Panc1 (cell line): ENCODE results near the gene TMED5. TPM values are rescaled to one million over a fixed set of nuclear protein-coding genes. Genes with fewer than 3 reads are reported as not detected.

Experiments used
- ATAC-seq: fragments of 200-7000 bp; cut with Tn5 transposase; 2 replicates; pipeline ENCODE4 v1.9.1; 2020; ENCODE audit warnings: mild to moderate bottlenecking, moderate library complexity
- BruUV-seq: library from RNA; stranded (reverse); fragments of 400-500 nt; replicated peaks from 2 replicates; lab custom pipeline; 2021; lab: Mats Ljungman, UMichigan
- CTCF ChIA-PET: fragments of 300-600 bp; sonication (Branson Sonifier 250); formaldehyde crosslinking; loops from one replicate; lab custom pipeline; 2022; ENCODE audit warnings: antibody characterized with exemption; lab: Charles Lee
- POLR2A ChIA-PET: fragments of 300-600 bp; sonication (Branson Sonifier 250); formaldehyde crosslinking; loops from one replicate; lab custom pipeline; 2022; ENCODE audit warnings: antibody characterized with exemption; lab: Charles Lee
- DNase-seq: peaks from one replicate; pipeline ENCODE4 v3.0.0-alpha.2; 2010; ENCODE audit warnings: low read depth, low spot score
- H3K27ac ChIP-seq: 2 replicates; pipeline ENCODE4 v1.5.1; 2011; ENCODE audit warnings: mild to moderate bottlenecking, low read length, inconsistent platforms
- H3K27me3 ChIP-seq: fragments of 200-500 bp; sonication (Bioruptor generic); 2 replicates; pipeline ENCODE4 v1.6.0; 2014; ENCODE audit warnings: low read length, inconsistent platforms; ENCODE audit not compliant: control insufficient read depth, insufficient read depth
- H3K36me3 ChIP-seq: fragments of 200-500 bp; sonication (Bioruptor generic); 2 replicates; pipeline ENCODE4 v1.5.1; 2014; ENCODE audit warnings: inconsistent platforms, mild to moderate bottlenecking, low read length, moderate library complexity; ENCODE audit not compliant: control insufficient read depth, insufficient read depth
- H3K4me1 ChIP-seq: 2 replicates; pipeline ENCODE4 v1.5.1; 2011; ENCODE audit warnings: inconsistent platforms, mild to moderate bottlenecking, low read length, moderate library complexity; ENCODE audit not compliant: control insufficient read depth, insufficient read depth
- H3K4me3 ChIP-seq, 2 experiments: 2 replicates each; pipeline ENCODE4 v1.5.1; 2011 to 2012; ENCODE audit warnings: low read depth in 2 of 2, low read length in 2 of 2, mild to moderate bottlenecking in 2 of 2, inconsistent platforms in 1 of 2, moderate library complexity in 1 of 2
- H3K9me3 ChIP-seq: fragments of 200-500 bp; sonication (Bioruptor generic); 2 replicates; pipeline ENCODE4 v1.5.1; 2014; ENCODE audit warnings: low read depth, mild to moderate bottlenecking, inconsistent platforms, low read length, moderate library complexity; ENCODE audit not compliant: control insufficient read depth, insufficient read depth
- POLR2AphosphoS5 ChIP-seq: IDR thresholded peaks from 2 replicates; pipeline ENCODE4 v1.6.1; 2012; ENCODE audit warnings: mild to moderate bottlenecking, low read depth, low read length, moderate library complexity
- SIN3A ChIP-seq: IDR thresholded peaks from 2 replicates; pipeline ENCODE4 v1.6.1; 2012; ENCODE audit warnings: low read depth, mild to moderate bottlenecking, low read length, moderate library complexity, borderline replicate concordance; ENCODE audit not compliant: insufficient read depth
- TCF7L2 ChIP-seq: IDR thresholded peaks from 2 replicates; pipeline ENCODE4 v1.6.1; 2011; ENCODE audit warnings: mild to moderate bottlenecking, low read depth, low read length, inconsistent platforms
- in situ Hi-C: cut with HindIII; loops from 2 replicates; pipeline ENCODE4 v1.10.0; 2016; ENCODE audit warnings: low sequenced_read_pairs, low pct_unique_long_range_greater_than_20kb
- intact Hi-C: fragments of 100-400 bp; cut with micrococcal nuclease; formaldehyde crosslinking; loops from one replicate; pipeline ENCODE4 v1.10.0; 2022; ENCODE audit not compliant: unreplicated experiment
- total RNA-seq: library from RNA; stranded (reverse); gene quantifications from one replicate; pipeline ENCODE4 v1.2.1, GENCODE V29; 2021; ENCODE audit not compliant: unreplicated experiment
- TF ChIP-seq, protein P1 (sequence below), 2 experiments: IDR thresholded peaks; 2 replicates each; pipeline ENCODE4 v1.6.1; 2011 to 2012; ENCODE audit warnings: low read depth in 2 of 2, control low read depth in 1 of 2, low read length in 1 of 2, mild to moderate bottlenecking in 1 of 2, moderate library complexity in 1 of 2; ENCODE audit not compliant: insufficient read depth in 1 of 2
- TF ChIP-seq, protein P2 (sequence below): fragments of 450-650 bp; IDR thresholded peaks from 2 replicates; pipeline ENCODE4 v1.5.1; 2017; ENCODE audit warnings: mild to moderate bottlenecking

TMED5 gene
- total RNA-seq, 1 experiment from 2014 or later, result 45.6 TPM

DNA sequence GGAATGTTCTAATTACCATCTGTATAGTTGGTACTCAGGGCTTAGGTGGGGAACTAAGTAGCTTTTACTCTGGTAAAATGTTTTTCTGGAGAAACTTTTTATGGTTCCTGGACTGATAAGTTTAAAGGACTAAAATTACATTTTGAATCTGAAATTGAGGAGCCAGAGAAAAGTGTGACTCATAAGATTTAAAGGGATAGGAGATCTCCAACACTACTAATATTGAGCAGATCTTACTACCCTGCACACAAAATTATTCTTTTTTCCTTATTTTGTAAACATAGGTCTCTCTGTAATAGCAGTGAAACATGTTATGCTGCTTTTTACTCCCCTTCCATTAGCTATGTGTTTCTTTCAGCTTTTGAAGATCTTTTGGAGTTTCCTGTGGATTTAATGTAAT is 68.7 kb downstream of the TMED5 start:
- TF ChIP-seq SIN3A (no peak), POLR2AphosphoS5 (no peak), TCF7L2 (no peak)
- TF ChIP-seq, protein P1, sequence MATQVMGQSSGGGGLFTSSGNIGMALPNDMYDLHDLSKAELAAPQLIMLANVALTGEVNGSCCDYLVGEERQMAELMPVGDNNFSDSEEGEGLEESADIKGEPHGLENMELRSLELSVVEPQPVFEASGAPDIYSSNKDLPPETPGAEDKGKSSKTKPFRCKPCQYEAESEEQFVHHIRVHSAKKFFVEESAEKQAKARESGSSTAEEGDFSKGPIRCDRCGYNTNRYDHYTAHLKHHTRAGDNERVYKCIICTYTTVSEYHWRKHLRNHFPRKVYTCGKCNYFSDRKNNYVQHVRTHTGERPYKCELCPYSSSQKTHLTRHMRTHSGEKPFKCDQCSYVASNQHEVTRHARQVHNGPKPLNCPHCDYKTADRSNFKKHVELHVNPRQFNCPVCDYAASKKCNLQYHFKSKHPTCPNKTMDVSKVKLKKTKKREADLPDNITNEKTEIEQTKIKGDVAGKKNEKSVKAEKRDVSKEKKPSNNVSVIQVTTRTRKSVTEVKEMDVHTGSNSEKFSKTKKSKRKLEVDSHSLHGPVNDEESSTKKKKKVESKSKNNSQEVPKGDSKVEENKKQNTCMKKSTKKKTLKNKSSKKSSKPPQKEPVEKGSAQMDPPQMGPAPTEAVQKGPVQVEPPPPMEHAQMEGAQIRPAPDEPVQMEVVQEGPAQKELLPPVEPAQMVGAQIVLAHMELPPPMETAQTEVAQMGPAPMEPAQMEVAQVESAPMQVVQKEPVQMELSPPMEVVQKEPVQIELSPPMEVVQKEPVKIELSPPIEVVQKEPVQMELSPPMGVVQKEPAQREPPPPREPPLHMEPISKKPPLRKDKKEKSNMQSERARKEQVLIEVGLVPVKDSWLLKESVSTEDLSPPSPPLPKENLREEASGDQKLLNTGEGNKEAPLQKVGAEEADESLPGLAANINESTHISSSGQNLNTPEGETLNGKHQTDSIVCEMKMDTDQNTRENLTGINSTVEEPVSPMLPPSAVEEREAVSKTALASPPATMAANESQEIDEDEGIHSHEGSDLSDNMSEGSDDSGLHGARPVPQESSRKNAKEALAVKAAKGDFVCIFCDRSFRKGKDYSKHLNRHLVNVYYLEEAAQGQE (IDR thresholded peaks at IDR 0.05; ENCODE audit: insufficient read depth in 1 of 2, low read depth in 2 of 2, low read length in 1 of 2), result no peak
- TF ChIP-seq, protein P2, sequence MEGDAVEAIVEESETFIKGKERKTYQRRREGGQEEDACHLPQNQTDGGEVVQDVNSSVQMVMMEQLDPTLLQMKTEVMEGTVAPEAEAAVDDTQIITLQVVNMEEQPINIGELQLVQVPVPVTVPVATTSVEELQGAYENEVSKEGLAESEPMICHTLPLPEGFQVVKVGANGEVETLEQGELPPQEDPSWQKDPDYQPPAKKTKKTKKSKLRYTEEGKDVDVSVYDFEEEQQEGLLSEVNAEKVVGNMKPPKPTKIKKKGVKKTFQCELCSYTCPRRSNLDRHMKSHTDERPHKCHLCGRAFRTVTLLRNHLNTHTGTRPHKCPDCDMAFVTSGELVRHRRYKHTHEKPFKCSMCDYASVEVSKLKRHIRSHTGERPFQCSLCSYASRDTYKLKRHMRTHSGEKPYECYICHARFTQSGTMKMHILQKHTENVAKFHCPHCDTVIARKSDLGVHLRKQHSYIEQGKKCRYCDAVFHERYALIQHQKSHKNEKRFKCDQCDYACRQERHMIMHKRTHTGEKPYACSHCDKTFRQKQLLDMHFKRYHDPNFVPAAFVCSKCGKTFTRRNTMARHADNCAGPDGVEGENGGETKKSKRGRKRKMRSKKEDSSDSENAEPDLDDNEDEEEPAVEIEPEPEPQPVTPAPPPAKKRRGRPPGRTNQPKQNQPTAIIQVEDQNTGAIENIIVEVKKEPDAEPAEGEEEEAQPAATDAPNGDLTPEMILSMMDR, result no peak
- Histone ChIP-seq H3K36me3 (peaks cover 6% of the 10 kb centered on the region; the same call in 1 of the 2 replicates), H3K9me3 (no peaks in the 10 kb centered on the region), H3K27ac (no peak overlapping the region), H3K4me1 (no peaks in the 10 kb centered on the region), H3K27me3 (no peaks in the 10 kb centered on the region), H3K4me3 (no peak overlapping the region)
- no TSS peak for BruUV-seq
- intact Hi-C loops, result no loop called here
- CTCF ChIA-PET, result no interaction called here
- no peak for DNase-seq
- POLR2A ChIA-PET, result no interaction called here
- in situ Hi-C loops, result no loop called here
- ATAC-seq, result no peak

DNA sequence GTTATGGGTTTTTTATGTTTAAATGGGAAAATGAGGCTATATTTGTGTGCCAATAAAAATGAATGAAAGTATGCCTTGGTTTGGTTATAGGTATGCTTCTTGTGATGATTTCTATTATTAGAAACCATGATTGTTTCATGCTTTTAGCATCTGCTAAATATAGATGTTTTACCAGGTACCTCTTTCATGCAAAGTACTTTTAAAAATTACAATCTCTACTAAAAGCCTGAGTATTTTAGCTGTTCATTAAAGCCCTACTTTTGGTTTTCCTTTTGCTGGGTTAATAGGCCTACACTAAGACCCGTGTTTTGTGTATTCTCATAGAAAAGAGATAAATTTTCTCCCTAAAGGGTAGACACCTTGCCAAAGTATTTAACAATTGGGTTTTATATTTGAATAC is 69.1 kb downstream of the TMED5 start:
- in situ Hi-C loops (no loop called here), intact Hi-C loops (no loop called here)
- ChIA-PET CTCF (no interaction called here), POLR2A (no interaction called here)
- H3K4me3 ChIP-seq, result no peak overlapping the region
- no TSS peak for BruUV-seq
- H3K4me1 ChIP-seq, result no peaks in the 10 kb centered on the region
- H3K9me3 ChIP-seq, result no peaks in the 10 kb centered on the region
- ATAC-seq (no peak), DNase-seq (no peak)
- H3K27me3 ChIP-seq, result no peaks in the 10 kb centered on the region
- peaks cover 6% of the 10 kb centered on the region; the same call in 1 of the 2 replicates for H3K36me3 ChIP-seq
- H3K27ac ChIP-seq, result no peak overlapping the region
- TF ChIP-seq, protein P1 (IDR thresholded peaks at IDR 0.05; ENCODE audit: insufficient read depth in 1 of 2, low read depth in 2 of 2, low read length in 1 of 2), result no peak
- TF ChIP-seq POLR2AphosphoS5 (no peak), TCF7L2 (no peak), SIN3A (no peak)
- TF ChIP-seq, protein P2, result no peak
